A673 (cell line): ENCODE results near the gene PRG2. TPM values are rescaled to one million over a fixed set of nuclear protein-coding genes. Genes with fewer than 3 reads are reported as not detected.

Experiments used
- BruUV-seq: library from RNA; stranded (reverse); fragments of 400-500 nt; replicated peaks from 2 replicates; lab custom pipeline; 2021; lab: Mats Ljungman, UMichigan
- CTCF ChIA-PET: fragments of 300-600 bp; sonication (Branson Sonifier 250); formaldehyde crosslinking; loops from one replicate; lab custom pipeline; 2022; ENCODE audit warnings: antibody characterized with exemption; lab: Charles Lee
- POLR2A ChIA-PET: fragments of 300-600 bp; sonication (Branson Sonifier 250); formaldehyde crosslinking; loops from one replicate; lab custom pipeline; 2022; ENCODE audit warnings: antibody characterized with exemption; ENCODE audit not compliant: low non-redundant PET; lab: Charles Lee
- DNase-seq: peaks from one replicate; pipeline ENCODE4 v3.0.0-alpha.2; 2015; ENCODE audit warnings: low spot score
- H3K27ac ChIP-seq: fragments of 200-600 bp; sonication (generic); 2 replicates; pipeline ENCODE4 v1.5.1; 2016; ENCODE audit warnings: mixed run types, low read depth, mild to moderate bottlenecking, mixed read lengths, antibody characterized with exemption, low read length; ENCODE audit not compliant: poor library complexity, severe bottlenecking
- H3K27me3 ChIP-seq: fragments of 200-600 bp; sonication (generic); replicated peaks from 2 replicates; pipeline ENCODE4 v1.6.1; 2017; ENCODE audit warnings: mixed run types, low read depth, mild to moderate bottlenecking, mixed read lengths, antibody characterized with exemption, low read length; ENCODE audit not compliant: insufficient read depth, poor library complexity
- H3K36me3 ChIP-seq: fragments of 200-600 bp; sonication (generic); 2 replicates; pipeline ENCODE4 v1.6.1; 2016; ENCODE audit warnings: mixed run types, mild to moderate bottlenecking, mixed read lengths, antibody characterized with exemption, low read length; ENCODE audit not compliant: insufficient read depth, poor library complexity, severe bottlenecking
- H3K4me1 ChIP-seq: fragments of 200-600 bp; sonication (generic); 2 replicates; pipeline ENCODE4 v1.6.1; 2017; ENCODE audit warnings: mixed run types, mild to moderate bottlenecking, mixed read lengths, antibody characterized with exemption, low read length; ENCODE audit not compliant: insufficient read depth, poor library complexity, severe bottlenecking
- H3K4me3 ChIP-seq: fragments of 200-600 bp; sonication (generic); 2 replicates; pipeline ENCODE4 v1.5.1; 2016; ENCODE audit warnings: low read depth, mixed run types, mild to moderate bottlenecking, mixed read lengths, low read length; ENCODE audit not compliant: poor library complexity, severe bottlenecking
- H3K9me3 ChIP-seq: fragments of 200-600 bp; sonication (generic); 2 replicates; pipeline ENCODE4 v1.6.1; 2016; ENCODE audit warnings: mixed run types, low read depth, mild to moderate bottlenecking, mixed read lengths, antibody characterized with exemption, low read length; ENCODE audit not compliant: poor library complexity, severe bottlenecking
- EZH2 ChIP-seq: fragments of 200-600 bp; sonication (generic); IDR thresholded peaks from 2 replicates; pipeline ENCODE4 v1.6.1; 2017; ENCODE audit warnings: borderline replicate concordance, low read depth, mild to moderate bottlenecking, mixed read lengths, antibody characterized with exemption, low read length; ENCODE audit not compliant: poor library complexity, severe bottlenecking
- intact Hi-C: fragments of 100-400 bp; cut with micrococcal nuclease; formaldehyde crosslinking; loops from one replicate; pipeline ENCODE4 v1.10.0; 2022; ENCODE audit not compliant: unreplicated experiment
- total RNA-seq: library from RNA; stranded (reverse); gene quantifications from 2 replicates; pipeline ENCODE4 v1.2.3, GENCODE V29; 2021
- TF ChIP-seq, protein P1 (sequence below): fragments of 300-800, 200-600 bp; sonication (generic); conservative IDR thresholded peaks from 2 replicates; pipeline ENCODE4 v1.5.1; 2017; ENCODE audit warnings: low read depth, mild to moderate bottlenecking, antibody characterized with exemption, low read length, moderate library complexity, mixed read lengths

Gene PRG2
- total RNA-seq, 1 experiment from 2014 or later: not detected

- intact Hi-C loops: no loop called here
- no peak overlapping the region for H3K4me3 ChIP-seq
- TF ChIP-seq, protein P1, sequence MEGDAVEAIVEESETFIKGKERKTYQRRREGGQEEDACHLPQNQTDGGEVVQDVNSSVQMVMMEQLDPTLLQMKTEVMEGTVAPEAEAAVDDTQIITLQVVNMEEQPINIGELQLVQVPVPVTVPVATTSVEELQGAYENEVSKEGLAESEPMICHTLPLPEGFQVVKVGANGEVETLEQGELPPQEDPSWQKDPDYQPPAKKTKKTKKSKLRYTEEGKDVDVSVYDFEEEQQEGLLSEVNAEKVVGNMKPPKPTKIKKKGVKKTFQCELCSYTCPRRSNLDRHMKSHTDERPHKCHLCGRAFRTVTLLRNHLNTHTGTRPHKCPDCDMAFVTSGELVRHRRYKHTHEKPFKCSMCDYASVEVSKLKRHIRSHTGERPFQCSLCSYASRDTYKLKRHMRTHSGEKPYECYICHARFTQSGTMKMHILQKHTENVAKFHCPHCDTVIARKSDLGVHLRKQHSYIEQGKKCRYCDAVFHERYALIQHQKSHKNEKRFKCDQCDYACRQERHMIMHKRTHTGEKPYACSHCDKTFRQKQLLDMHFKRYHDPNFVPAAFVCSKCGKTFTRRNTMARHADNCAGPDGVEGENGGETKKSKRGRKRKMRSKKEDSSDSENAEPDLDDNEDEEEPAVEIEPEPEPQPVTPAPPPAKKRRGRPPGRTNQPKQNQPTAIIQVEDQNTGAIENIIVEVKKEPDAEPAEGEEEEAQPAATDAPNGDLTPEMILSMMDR: no peak
- no peak for TF ChIP-seq EZH2
- no peaks in the 10 kb centered on the region for H3K27me3 ChIP-seq
- CTCF ChIA-PET: no interaction called here
- DNase-seq: no peak
- no peaks in the 10 kb centered on the region for H3K4me1 ChIP-seq
- BruUV-seq: no TSS peak
- POLR2A ChIA-PET: interaction anchor here (0.7 kb wide), 1 partner anchor 21 kb away, joined by 7 read pairs; no protein-coding TSS in a partner anchor
- H3K27ac ChIP-seq: no peak overlapping the region
- H3K36me3 ChIP-seq: no peaks in the 10 kb centered on the region
- H3K9me3 ChIP-seq: no peaks in the 10 kb centered on the region
Observed at GRCh38 chr11:57397394-57397990, 7.0 kb upstream of the PRG2 start.

DNA sequence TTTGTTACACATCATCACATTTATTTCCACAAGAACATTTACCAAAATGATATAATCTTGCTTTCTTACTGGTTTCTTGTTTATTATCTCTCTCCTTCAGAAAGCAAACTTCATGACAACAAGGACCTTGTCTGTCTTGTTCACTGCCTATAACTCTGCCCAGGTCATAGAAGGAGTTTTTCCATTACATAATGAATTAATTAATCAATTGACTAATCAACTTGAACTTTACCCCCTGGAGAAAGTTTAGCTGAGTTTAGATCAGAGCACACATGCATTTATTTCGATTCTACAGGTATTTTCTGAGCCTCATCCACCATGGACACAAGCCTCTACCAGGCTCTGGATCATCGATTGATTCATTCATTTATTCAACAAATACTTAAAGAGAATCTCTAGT lies 6.3 kb upstream of the PRG2 start:
- no peak overlapping the region for H3K4me3 ChIP-seq
- no TSS peak for BruUV-seq
- ChIA-PET POLR2A (no interaction called here), CTCF (no interaction called here)
- H3K27ac ChIP-seq: no peak overlapping the region
- H3K27me3 ChIP-seq: no peaks in the 10 kb centered on the region
- no peak for DNase-seq
- no peaks in the 10 kb centered on the region for H3K4me1 ChIP-seq
- no peak for TF ChIP-seq EZH2
- TF ChIP-seq, protein P1: no peak
- H3K36me3 ChIP-seq: no peaks in the 10 kb centered on the region
- H3K9me3 ChIP-seq: no peaks in the 10 kb centered on the region
- intact Hi-C loops: no loop called here

GRCh38 chr11:57395905-57396623 lies 5.6 kb upstream of the PRG2 start:
- Histone ChIP-seq H3K36me3 (no peaks in the 10 kb centered on the region), H3K9me3 (no peaks in the 10 kb centered on the region), H3K4me3 (no peak overlapping the region), H3K27me3 (peaks cover 1% of the 10 kb centered on the region), H3K4me1 (no peaks in the 10 kb centered on the region), H3K27ac (no peak overlapping the region)
- ChIA-PET CTCF (no interaction called here), POLR2A (no interaction called here)
- no peak for DNase-seq
- intact Hi-C loops: no loop called here
- BruUV-seq: no TSS peak
- TF ChIP-seq, protein P1: no peak
- TF ChIP-seq EZH2: no peak
